ENCODE data around the gene BARX2.

GRCh38 chr11:129384415-129384814 lies 8.8 kb downstream of the BARX2 start:
- TF ChIP-seq CTCF (IDR thresholded peaks at IDR 0.05): no peak
- no peak for TF ChIP-seq ZFX (IDR thresholded peaks at IDR 0.05; ENCODE audit: borderline replicate concordance)

Data from 22Rv1 (cell line).